DOHH2 (cell line): Measurements from ENCODE around the gene CYP26C1.

ENCODE experiments used
- H3F3A ChIP-seq: fragments of 200-600 bp; sonication (generic), shearing (Covaris generic); 2 replicates; pipeline ENCODE4 v1.6.0; 2016; ENCODE audit warnings: antibody characterized with exemption, mild to moderate bottlenecking; ENCODE audit not compliant: control insufficient read depth, insufficient read depth
- H3K27ac ChIP-seq: fragments of 200-600 bp; sonication (generic); 2 replicates; pipeline ENCODE4 v1.5.1; 2014; ENCODE audit warnings: low read depth, mild to moderate bottlenecking, low read length, moderate library complexity
- H3K27me3 ChIP-seq: fragments of 200-600 bp; sonication (generic); 2 replicates; pipeline ENCODE4 v1.6.1; 2014; ENCODE audit warnings: mild to moderate bottlenecking, low read length, mixed read lengths; ENCODE audit not compliant: control insufficient read depth
- H3K36me3 ChIP-seq: fragments of 200-600 bp; sonication (generic); 2 replicates; pipeline ENCODE4 v1.6.1; 2014; ENCODE audit warnings: mild to moderate bottlenecking, low read length, moderate library complexity, mixed read lengths; ENCODE audit not compliant: control insufficient read depth
- H3K4me1 ChIP-seq: fragments of 200-600 bp; sonication (generic); 2 replicates; pipeline ENCODE4 v1.6.1; 2014; ENCODE audit warnings: mild to moderate bottlenecking, low read length, mixed read lengths; ENCODE audit not compliant: control insufficient read depth
- H3K4me2 ChIP-seq: fragments of 200-600 bp; sonication (generic); 2 replicates; pipeline ENCODE4 v1.6.0; 2014; ENCODE audit warnings: mild to moderate bottlenecking, low read length, moderate library complexity
- H3K4me3 ChIP-seq: fragments of 200-600 bp; sonication (generic); 2 replicates; pipeline ENCODE4 v1.5.1; 2014; ENCODE audit warnings: mild to moderate bottlenecking, low read length, mixed read lengths
- H3K79me2 ChIP-seq: fragments of 200-600 bp; sonication (generic); 2 replicates; pipeline ENCODE4 v1.6.1; 2014; ENCODE audit warnings: mild to moderate bottlenecking, low read length, mixed read lengths; ENCODE audit not compliant: control insufficient read depth
- H3K9me2 ChIP-seq: fragments of 200-600 bp; sonication (generic); replicated peaks from 2 replicates; pipeline ENCODE4 v1.6.1; 2014; ENCODE audit warnings: mild to moderate bottlenecking, low read length, mixed read lengths; ENCODE audit not compliant: control insufficient read depth
- H3K9me3 ChIP-seq: fragments of 200-600 bp; sonication (generic); 2 replicates; pipeline ENCODE4 v1.6.1; 2014; ENCODE audit warnings: antibody characterized with exemption, low read length, mixed read lengths; ENCODE audit not compliant: control insufficient read depth, insufficient read depth
- H4K20me1 ChIP-seq: fragments of 200-600 bp; sonication (generic); 2 replicates; pipeline ENCODE4 v1.6.0; 2014; ENCODE audit warnings: low read depth, mild to moderate bottlenecking, antibody characterized with exemption, low read length, moderate library complexity; ENCODE audit not compliant: control insufficient read depth, insufficient read depth
- CTCF ChIP-seq: fragments of 200-600 bp; sonication (generic); IDR thresholded peaks from one replicate; pipeline ENCODE4 v1.5.1; 2014; ENCODE audit warnings: antibody characterized with exemption, mild to moderate bottlenecking, low read depth, low read length; ENCODE audit not compliant: poor library complexity, severe bottlenecking
- EZH2phosphoT487 ChIP-seq: fragments of 200-600 bp; sonication (generic); IDR thresholded peaks from 2 replicates; pipeline ENCODE4 v1.6.1; 2017; ENCODE audit warnings: borderline replicate concordance, mild to moderate bottlenecking, antibody characterized with exemption, low read length, moderate library complexity, mixed read lengths

CYP26C1 gene

GRCh38 chr10:93059975-93060886 is at the start of gene CYP26C1:
Gene CYP26C1 (plus strand): TSS chr10:93060798. CDS start chr10:93061264, 466 bp downstream.
- no peaks in the 10 kb centered on the region for H3F3A ChIP-seq
- H3K9me3 ChIP-seq: no peaks in the 10 kb centered on the region
- H4K20me1 ChIP-seq: no peaks in the 10 kb centered on the region
- no peak within 1 kb of the TSS for H3K4me2 ChIP-seq
- no peak within 1 kb of the TSS for H3K27ac ChIP-seq
- no peaks in the 10 kb centered on the region for H3K79me2 ChIP-seq
- H3K4me3 ChIP-seq: no peak within 1 kb of the TSS
- TF ChIP-seq EZH2phosphoT487 (no peak), CTCF (no peak)
- no peaks in the 10 kb centered on the region for H3K27me3 ChIP-seq
- no peaks in the 10 kb centered on the region for H3K9me2 ChIP-seq
- no peaks in the 10 kb centered on the region for H3K36me3 ChIP-seq
- peaks cover 5% of the 10 kb centered on the region; the same call in 1 of the 2 replicates for H3K4me1 ChIP-seq

GRCh38 chr10:93015722-93016121 is 44.9 kb upstream of the CYP26C1 start:
- no peaks in the 10 kb centered on the region for H3F3A ChIP-seq
- H3K27me3 ChIP-seq: no peaks in the 10 kb centered on the region
- no peak overlapping the region for H3K4me3 ChIP-seq
- no peak for TF ChIP-seq EZH2phosphoT487
- TF ChIP-seq CTCF: no peak
- no peaks in the 10 kb centered on the region for H3K79me2 ChIP-seq
- no peaks in the 10 kb centered on the region for H3K9me2 ChIP-seq
- H3K36me3 ChIP-seq: no peaks in the 10 kb centered on the region
- no peaks in the 10 kb centered on the region for H3K9me3 ChIP-seq
- no peak overlapping the region for H3K4me2 ChIP-seq
- H3K4me1 ChIP-seq: no peaks in the 10 kb centered on the region
- H4K20me1 ChIP-seq: no peaks in the 10 kb centered on the region
- H3K27ac ChIP-seq: no peak overlapping the region

- Histone ChIP-seq H3K9me2 (no peaks in the 10 kb centered on the region), H3K4me3 (no peak overlapping the region), H3K4me1 (no peaks in the 10 kb centered on the region), H3K27me3 (no peaks in the 10 kb centered on the region), H3K79me2 (no peaks in the 10 kb centered on the region), H3K36me3 (no peaks in the 10 kb centered on the region), H3K9me3 (no peaks in the 10 kb centered on the region), H3F3A (no peaks in the 10 kb centered on the region), H3K27ac (no peak overlapping the region), H4K20me1 (no peaks in the 10 kb centered on the region), H3K4me2 (no peak overlapping the region)
- no peak for TF ChIP-seq CTCF
- TF ChIP-seq EZH2phosphoT487: no peak
Measured at GRCh38 chr10:93023013-93023650, 37.5 kb upstream of the CYP26C1 start.
